MCF 10A (cell line): ENCODE measurements around the gene CPTP. TPM values are rescaled to one million over a fixed set of nuclear protein-coding genes. Genes with fewer than 3 reads are reported as not detected.

Experiments
- BruUV-seq: library from RNA; stranded (reverse); fragments of 400-500 nt; replicated peaks from 2 replicates; lab custom pipeline; 2021; lab: Mats Ljungman, UMichigan
- CTCF ChIA-PET: fragments of 300-600 bp; sonication (Branson Sonifier 250); formaldehyde crosslinking; extraction: SDS; loops from one replicate; lab custom pipeline; 2021; ENCODE audit warnings: antibody characterized with exemption, inconsistent platforms; lab: Yijun Ruan, JAX
- POLR2A ChIA-PET: fragments of 300-600, 350-650 bp; sonication (Branson Sonifier 250); formaldehyde crosslinking; extraction: SDS; loops from one replicate; lab custom pipeline; 2020; ENCODE audit warnings: antibody characterized with exemption, inconsistent platforms; lab: Yijun Ruan, JAX
- DNase-seq: peaks from one replicate; pipeline ENCODE4 v3.0.0-alpha.2; 2018; ENCODE audit not compliant: unreplicated experiment
- H3K27ac Mint-ChIP-seq: one replicate; pipeline ENCODE4 v1.8.0; 2022; ENCODE audit warnings: mild to moderate bottlenecking, low read depth, mixed read lengths; ENCODE audit not compliant: unreplicated experiment
- H3K27me3 Mint-ChIP-seq: one replicate; pipeline ENCODE4 v1.8.0; 2022; ENCODE audit warnings: mixed read lengths; ENCODE audit not compliant: insufficient read depth, unreplicated experiment
- H3K36me3 Mint-ChIP-seq: one replicate; pipeline ENCODE4 v1.8.0; 2022; ENCODE audit warnings: mild to moderate bottlenecking, moderate library complexity, mixed read lengths; ENCODE audit not compliant: insufficient read depth, unreplicated experiment
- H3K4me1 Mint-ChIP-seq: one replicate; pipeline ENCODE4 v1.8.0; 2022; ENCODE audit warnings: mixed read lengths; ENCODE audit not compliant: insufficient read depth, unreplicated experiment
- H3K4me3 Mint-ChIP-seq: one replicate; pipeline ENCODE4 v1.8.0; 2022; ENCODE audit warnings: mild to moderate bottlenecking, moderate library complexity, mixed read lengths; ENCODE audit not compliant: unreplicated experiment
- H3K9me3 Mint-ChIP-seq: one replicate; pipeline ENCODE4 v1.8.0; 2022; ENCODE audit warnings: mixed read lengths; ENCODE audit not compliant: unreplicated experiment
- intact Hi-C: fragments of 100-400 bp; cut with micrococcal nuclease; formaldehyde crosslinking; loops from 2 replicates; pipeline ENCODE4 v1.14.1; 2022
- total RNA-seq: library from RNA; stranded (reverse); gene quantifications from 2 replicates; pipeline ENCODE4 v1.2.3, GENCODE V29; 2022
- TF ChIP-seq, protein P1 (sequence below): fragments of 200-600 bp; IDR thresholded peaks from one replicate; pipeline ENCODE4 v1.8.0; 2022; ENCODE audit warnings: antibody characterized with exemption, mild to moderate bottlenecking; ENCODE audit not compliant: unreplicated experiment

CPTP gene
- total RNA-seq, 1 experiment from 2014 or later, result 21.0 TPM

DNA sequence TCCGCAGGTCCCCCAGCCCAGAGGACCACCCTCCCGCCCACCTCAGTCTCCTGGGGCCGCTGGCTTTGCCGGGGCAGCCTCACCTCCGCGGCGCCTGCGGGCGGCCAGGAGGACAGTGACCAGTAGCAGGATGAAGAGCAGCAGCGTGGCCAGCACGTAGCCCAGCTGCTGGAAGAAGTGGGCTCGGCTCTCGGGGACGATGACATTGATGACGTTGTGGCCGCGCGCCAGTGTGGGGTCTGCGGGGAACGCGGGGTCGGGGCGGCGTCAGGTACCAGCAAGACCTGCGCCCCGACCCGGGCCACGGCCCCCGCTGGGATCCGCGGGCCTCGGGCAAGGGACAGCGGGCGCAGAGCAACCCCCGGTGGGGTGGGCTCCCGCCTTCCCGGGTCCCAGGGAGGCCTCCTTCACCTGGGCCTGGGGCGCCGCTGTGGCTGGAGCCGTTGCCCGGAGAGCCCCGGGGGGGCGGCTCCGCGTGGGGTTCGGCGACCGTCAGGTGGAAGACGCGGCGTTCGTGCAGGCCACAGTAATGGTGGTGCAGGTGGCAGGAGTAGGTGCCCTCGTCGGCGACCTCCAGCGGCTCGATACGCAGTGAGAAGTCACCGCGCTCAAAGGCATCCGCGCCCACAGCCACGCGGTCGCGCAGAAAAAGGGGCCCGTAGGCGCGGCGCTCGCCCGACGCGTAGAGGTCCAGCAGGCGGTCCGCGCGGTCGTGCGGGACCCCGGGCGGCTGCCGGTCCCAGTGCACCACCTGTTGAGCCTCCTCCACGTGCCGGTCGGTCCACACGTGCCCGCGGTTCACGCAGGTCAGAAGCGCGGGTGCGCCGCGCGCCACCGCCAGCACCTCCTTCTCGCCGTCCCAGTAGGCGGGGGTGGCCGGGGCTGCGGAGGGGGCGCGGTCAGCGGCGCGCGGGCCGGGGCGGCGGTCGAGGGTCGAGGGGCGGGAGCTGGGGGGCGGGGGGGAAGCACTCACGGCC, 30.0 kb downstream of the CPTP start:
- intact Hi-C loops, result no loop called here
- Mint-ChIP-seq H3K27ac (no peak overlapping the region), H3K4me1 (no peaks in the 10 kb centered on the region), H3K4me3 (no peak overlapping the region), H3K27me3 (no peaks in the 10 kb centered on the region), H3K9me3 (no peaks in the 10 kb centered on the region), H3K36me3 (peaks cover 5% of the 10 kb centered on the region)
- ChIA-PET CTCF (interaction anchor here (1.5 kb wide), 1 partner anchor 17 kb away, joined by 9 read pairs; no protein-coding TSS in a partner anchor), POLR2A (no interaction called here)
- no TSS peak for BruUV-seq
- no peak for DNase-seq
- TF ChIP-seq, protein P1, sequence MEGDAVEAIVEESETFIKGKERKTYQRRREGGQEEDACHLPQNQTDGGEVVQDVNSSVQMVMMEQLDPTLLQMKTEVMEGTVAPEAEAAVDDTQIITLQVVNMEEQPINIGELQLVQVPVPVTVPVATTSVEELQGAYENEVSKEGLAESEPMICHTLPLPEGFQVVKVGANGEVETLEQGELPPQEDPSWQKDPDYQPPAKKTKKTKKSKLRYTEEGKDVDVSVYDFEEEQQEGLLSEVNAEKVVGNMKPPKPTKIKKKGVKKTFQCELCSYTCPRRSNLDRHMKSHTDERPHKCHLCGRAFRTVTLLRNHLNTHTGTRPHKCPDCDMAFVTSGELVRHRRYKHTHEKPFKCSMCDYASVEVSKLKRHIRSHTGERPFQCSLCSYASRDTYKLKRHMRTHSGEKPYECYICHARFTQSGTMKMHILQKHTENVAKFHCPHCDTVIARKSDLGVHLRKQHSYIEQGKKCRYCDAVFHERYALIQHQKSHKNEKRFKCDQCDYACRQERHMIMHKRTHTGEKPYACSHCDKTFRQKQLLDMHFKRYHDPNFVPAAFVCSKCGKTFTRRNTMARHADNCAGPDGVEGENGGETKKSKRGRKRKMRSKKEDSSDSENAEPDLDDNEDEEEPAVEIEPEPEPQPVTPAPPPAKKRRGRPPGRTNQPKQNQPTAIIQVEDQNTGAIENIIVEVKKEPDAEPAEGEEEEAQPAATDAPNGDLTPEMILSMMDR, result no peak

DNA sequence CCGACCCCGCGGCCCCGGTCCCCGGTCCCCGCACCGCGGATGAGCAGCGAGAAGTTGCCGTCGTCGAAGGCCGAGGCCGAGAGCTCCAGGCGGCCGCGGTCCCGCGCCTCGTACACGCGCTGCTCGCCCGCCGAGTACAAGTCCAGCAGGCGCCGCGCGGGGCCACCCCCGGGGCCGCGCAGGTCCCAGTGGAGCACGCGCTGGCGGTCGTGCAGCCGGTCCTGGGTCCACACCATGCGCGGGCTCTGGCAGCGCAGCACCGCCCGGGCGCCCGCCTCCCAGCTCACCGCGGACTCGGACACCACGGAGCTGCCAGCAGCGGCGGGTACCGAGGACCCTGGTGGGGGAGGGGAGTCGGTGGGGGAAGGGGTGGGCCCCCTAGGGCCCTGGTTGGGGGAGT, 30.8 kb downstream of the CPTP start:
- no peaks in the 10 kb centered on the region for H3K27me3 Mint-ChIP-seq
- intact Hi-C loops, result no loop called here
- DNase-seq, result no peak
- BruUV-seq, result no TSS peak
- TF ChIP-seq, protein P1, result no peak
- H3K4me3 Mint-ChIP-seq, result no peak overlapping the region
- ChIA-PET POLR2A (interaction anchor here (0.8 kb wide), 1 partner anchor 23 kb away, joined by 3 read pairs; no protein-coding TSS in a partner anchor), CTCF (no interaction called here)
- peaks cover 5% of the 10 kb centered on the region for H3K36me3 Mint-ChIP-seq
- H3K4me1 Mint-ChIP-seq, result peaks cover under 1% of the 10 kb centered on the region
- H3K27ac Mint-ChIP-seq, result no peak overlapping the region
- H3K9me3 Mint-ChIP-seq, result no peaks in the 10 kb centered on the region

DNA sequence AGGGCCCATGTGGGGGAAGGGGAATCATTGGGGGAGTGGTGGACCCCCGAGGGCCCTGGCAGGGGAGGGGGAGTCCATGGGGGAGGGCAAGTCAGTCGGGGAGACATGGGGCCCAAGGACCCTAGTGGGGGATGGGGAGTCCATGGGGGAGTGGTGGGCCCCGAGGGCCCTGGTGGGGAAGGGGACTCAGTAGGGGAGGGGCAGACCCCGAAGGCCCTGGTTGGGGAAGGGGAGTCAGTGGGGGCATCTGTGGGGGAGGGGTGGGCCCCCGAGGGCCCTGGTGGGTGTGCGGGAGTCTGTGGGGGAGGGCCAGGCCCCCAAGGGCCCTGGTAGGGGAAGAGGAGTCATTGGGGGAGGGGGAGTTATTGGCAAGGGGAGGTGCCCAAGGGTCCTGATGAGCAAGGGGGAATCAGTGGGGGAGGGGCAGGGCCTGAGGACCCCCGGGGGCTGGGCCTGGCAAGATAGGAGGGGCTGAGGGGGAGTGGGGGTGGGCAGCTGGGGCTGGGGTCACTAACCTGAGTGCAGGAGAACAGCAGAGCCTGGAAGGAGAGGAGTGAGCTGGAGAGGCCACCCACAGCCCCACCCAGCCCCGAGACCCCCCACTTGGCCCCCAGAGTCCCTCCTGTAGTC, 31.7 kb downstream of the CPTP start:
- intact Hi-C loops, result no loop called here
- POLR2A ChIA-PET, result interaction anchor here (0.8 kb wide), 1 partner anchor 24 kb away, joined by 3 read pairs; no protein-coding TSS in a partner anchor
- Mint-ChIP-seq H3K4me3 (no peak overlapping the region), H3K36me3 (peaks cover 5% of the 10 kb centered on the region), H3K9me3 (no peaks in the 10 kb centered on the region), H3K27ac (no peak overlapping the region), H3K4me1 (peaks cover 9% of the 10 kb centered on the region), H3K27me3 (no peaks in the 10 kb centered on the region)
- CTCF ChIA-PET, result no interaction called here
- DNase-seq, result no peak
- no TSS peak for BruUV-seq
- TF ChIP-seq, protein P1, result no peak

DNA sequence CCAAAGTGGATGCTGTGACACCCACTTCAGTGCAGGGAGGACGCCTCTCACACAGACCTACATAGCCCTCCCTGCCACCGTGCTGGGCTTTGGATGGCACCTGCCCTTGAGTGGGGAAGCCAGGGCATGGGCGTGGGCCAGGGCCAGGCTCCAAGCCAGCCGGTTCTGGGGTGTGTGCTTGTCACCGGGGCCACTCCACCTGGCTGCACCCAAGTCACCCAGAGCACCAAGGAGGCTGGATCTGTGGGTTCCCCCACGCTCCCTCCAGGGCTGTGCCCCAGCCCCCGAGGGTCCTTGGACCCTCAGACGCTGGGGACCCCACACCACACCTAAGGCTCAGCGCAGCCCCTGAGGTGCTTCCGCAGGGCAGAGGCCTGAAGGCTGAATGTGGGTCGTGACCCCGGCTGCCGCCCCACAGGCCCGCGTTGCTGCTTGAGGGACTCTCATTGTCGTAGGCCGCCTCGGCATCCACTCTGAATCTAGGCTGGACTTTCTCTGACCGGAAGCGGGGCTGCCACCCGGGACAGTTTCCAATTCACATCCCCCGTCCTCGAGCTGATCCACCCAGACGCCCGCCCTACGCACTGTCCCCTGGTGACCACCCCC, 32.3 kb downstream of the CPTP start:
- no peak overlapping the region for H3K27ac Mint-ChIP-seq
- H3K4me1 Mint-ChIP-seq, result peaks cover 9% of the 10 kb centered on the region
- H3K36me3 Mint-ChIP-seq, result peaks cover 5% of the 10 kb centered on the region
- intact Hi-C loops, result no loop called here
- BruUV-seq, result no TSS peak
- no peaks in the 10 kb centered on the region for H3K27me3 Mint-ChIP-seq
- TF ChIP-seq, protein P1, result no peak
- H3K9me3 Mint-ChIP-seq, result no peaks in the 10 kb centered on the region
- no peak for DNase-seq
- H3K4me3 Mint-ChIP-seq, result no peak overlapping the region
- ChIA-PET POLR2A (no interaction called here), CTCF (no interaction called here)
